Activated T-cell treated with anti-CD3 and anti-CD28 coated beads, Interleukin-2, amount 50 U/mL, for 1 hour (primary cell): ENCODE data around the gene RSRC1.
"Not testable (repeated sequence)": the region's sequence is repeated elsewhere in the genome, so short reads cannot be mapped to it uniquely, and the experiment has no call there.

ENCODE experiments used
- DNase-seq: peaks from one replicate; pipeline ENCODE4 v3.0.0-alpha.2; 2020

Gene RSRC1

DNA sequence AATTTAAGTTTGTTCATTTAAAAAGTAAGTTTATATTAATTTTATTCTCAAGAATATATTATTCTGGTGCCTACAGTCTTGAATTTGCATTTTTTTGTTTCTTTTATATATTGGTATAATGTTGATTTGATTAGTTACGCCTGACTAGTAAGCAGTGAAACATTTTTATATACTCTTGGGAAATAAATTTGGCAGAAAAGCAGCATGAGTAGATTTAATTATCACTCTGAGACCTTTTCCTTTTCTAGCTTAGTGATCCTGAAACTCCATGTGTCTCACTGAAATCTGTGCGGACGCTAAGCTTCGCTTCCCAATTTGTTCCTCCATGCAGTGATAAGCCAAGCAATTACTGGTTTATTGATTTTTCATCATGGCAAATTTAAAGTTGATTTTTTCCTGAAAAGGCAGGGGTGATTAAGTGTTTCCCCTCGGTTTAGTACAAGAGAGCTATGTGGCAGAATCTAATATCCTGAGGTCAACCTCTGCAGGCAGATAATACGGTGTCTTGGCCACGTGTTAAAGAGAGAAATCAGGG lies 373.9 kb downstream of the RSRC1 start:
- no peak for DNase-seq

GRCh38 chr3:158486200-158486599 lies 376.3 kb downstream of the RSRC1 start:
- no peak for DNase-seq

DNA sequence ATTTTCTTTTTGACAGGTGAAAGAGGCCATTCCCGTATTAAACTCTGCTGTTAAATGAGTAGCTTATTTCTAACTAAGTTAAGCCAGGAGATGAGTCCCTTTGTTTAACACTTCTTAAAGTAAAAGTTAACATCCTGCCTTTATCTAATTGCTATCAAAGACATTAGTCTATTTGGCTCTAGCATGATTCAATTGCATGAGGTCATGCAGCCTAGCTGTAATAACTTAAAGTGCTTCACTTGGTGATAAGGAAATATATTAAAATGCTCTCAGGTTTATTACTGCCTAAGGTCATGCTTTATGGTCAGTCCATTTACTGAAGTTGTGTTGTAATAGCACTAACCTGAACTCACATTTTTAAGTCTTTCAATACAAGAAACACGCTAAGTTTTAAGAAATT lies 378.8 kb downstream of the RSRC1 start:
- DNase-seq: no peak

GRCh38 chr3:158489181-158489580 lies 379.3 kb downstream of the RSRC1 start:
- DNase-seq: no peak

DNA sequence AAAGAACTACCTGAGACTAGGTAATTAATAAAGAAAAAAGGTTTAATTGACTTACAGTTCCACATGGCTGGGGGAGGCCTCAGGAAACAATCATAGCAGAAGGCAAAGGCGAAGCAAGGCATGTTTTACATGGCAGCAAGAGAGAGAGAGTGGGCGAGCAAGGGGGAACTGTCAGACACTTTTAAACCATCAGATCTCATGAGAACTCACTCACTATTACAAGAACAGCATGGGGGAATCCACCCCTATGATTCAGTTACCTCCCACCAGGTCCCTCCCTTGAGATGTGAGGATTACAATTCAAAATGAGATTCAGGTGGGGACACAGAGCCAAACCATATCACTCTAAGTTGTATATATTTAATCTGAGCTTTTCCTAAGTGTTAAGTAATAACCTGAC lies 382.1 kb downstream of the RSRC1 start:
- no peak for DNase-seq

GRCh38 chr3:158492685-158493084 lies 382.8 kb downstream of the RSRC1 start:
- no peak for DNase-seq

DNA sequence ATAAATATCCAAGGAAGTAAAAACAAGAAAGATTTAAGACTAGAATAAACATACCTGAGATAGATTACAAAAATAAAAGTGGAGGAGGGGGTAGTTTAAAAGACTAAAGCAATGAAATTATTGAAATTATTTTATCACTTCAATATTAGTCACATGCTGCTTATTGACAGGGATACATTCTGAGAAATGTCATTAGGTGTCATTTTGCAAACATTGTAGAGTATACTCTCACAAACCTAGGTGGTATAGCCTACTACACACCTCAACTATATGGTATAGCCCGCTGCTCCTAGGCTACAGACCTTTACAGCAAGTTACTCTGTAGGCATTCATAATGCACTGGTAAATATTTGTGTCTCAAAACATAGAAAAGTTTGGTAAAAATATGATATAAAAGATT lies 384.0 kb downstream of the RSRC1 start:
- no peak for DNase-seq

GRCh38 chr3:158494673-158495072 lies 384.8 kb downstream of the RSRC1 start:
- no peak for DNase-seq

- not testable (repeated sequence) for DNase-seq
These were observed 385.6 kb downstream of the RSRC1 start for GRCh38 chr3:158495398-158495902.

DNA sequence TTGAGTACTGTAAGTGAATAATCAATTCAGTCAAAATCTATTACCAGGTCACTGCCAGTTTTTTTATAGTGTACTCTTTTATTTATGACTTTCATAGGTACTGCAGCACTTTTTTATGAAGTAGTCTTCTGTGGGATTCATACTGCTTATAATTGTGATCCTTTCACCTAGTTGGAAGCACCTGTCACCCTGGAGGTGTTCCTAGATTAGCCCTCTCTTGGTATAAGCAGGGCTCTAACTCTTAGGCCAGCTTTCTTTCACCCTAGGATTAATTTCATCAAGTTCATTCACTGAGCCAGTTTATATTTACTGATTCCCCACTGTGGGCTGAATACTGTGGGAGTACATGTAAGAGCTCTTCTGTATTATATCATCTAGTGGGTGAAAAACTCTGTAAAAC lies 395.2 kb downstream of the RSRC1 start:
- no peak for DNase-seq

DNA sequence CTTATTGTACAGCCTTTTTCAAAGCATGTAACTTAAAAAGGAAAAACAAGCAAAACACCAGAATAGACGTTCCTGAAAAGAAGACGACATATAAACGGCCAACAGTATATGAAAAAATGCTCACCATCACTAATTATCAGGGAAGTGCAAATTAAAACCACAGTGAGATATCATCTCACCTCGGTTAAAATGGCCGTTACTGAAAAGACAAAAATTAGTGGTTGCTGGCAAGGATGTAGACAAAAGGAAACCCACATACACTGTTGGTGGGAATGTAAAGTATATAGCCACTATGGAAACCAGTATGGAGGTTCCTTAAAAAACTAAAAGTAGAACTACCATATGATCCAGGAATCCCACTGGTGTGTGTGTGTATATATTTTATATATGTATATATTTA lies 396.6 kb downstream of the RSRC1 start:
- no peak for DNase-seq

DNA sequence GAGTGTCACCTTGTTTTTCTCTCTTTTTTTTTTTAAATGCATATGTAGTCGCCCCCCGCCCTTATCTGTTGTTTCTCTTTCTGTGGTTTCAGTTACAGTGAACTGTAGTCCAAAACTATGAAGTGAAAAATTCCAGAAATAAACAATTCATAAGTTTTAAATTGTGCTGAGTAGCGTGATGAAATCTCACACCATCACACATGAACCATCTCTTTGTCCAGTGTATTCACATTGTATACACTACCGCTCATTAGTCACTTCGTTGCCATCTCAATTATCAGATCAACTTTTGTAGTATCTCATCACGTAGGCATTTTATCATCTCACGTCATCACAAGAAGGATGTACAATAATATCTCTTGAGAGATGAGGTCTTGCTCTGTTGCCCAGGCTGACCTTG lies 398.6 kb downstream of the RSRC1 start:
- no peak for DNase-seq

DNA sequence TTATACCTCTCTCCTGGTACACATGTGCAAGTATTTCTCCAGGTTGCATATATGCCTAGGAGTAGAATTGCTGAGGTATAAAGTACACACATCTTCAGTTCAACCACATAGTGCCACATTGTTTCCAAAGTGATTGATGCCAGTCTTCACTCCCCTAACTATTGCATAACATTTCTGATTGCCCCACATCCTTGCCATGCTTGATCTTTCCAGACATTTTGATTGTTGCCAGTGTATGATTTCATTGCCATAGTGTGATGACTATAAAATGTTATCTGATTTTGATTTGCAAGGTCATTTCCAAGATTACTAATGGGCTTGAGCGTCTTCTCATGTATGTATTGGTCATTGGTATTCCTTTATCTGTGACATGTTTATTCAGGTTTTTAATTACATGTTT lies 400.0 kb downstream of the RSRC1 start:
- DNase-seq: no peak

- not testable (repeated sequence) for DNase-seq
These were observed 406.8 kb downstream of the RSRC1 start for GRCh38 chr3:158516729-158517128.

DNA sequence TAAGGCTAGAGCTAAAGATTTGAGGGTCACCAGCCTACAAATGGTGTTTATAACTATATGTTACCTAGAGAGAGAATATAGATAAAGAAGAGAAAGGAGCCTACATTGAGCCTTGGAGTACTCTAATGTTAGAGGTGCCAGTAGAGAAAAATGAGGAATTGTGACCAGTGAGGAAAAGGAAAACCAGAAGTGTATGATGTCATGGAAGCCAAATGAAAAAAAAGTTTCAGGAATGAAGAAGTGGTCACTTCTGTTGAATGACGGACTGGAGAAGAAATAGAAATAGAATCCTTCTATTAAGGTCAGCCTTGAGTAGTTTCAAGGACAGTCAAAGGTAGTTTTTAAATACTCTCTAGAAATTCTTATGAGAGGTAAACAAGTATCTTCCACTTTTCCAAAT lies 409.9 kb downstream of the RSRC1 start:
- no peak for DNase-seq

GRCh38 chr3:158520433-158520832 lies 410.5 kb downstream of the RSRC1 start:
- DNase-seq: no peak

GRCh38 chr3:158522221-158523136 lies 412.6 kb downstream of the RSRC1 start:
- DNase-seq: no peak

DNA sequence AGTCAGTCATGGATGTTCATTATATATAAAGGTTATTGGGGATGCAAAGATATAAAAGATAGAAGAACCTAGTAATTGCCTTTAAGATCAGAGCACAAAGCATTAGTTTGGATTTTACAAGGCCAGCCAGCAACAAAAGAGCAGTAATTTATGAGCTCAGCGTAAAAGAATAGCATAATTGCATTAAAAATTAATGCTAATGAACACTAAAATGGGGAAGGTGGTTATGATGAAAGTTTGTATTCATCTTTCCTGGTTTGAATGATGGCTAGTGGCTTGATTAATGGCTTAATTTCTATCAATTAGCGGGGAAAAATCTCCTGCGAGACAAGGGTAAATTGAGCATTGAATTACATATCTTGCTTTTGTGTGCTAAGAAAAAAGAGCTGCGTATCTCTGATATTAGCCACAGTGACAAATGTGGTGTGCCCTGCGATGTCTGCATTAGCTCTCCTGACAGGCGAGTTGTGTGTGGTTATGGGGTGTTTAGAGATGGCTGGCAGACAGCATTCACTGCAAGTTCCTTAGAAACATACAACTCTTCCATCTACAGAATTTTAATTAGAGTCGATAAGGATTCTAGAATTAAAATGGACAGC lies 418.3 kb downstream of the RSRC1 start:
- no peak for DNase-seq

GRCh38 chr3:158531334-158531733 lies 421.4 kb downstream of the RSRC1 start:
- no peak for DNase-seq

- no peak for DNase-seq
These were observed 422.3 kb downstream of the RSRC1 start for GRCh38 chr3:158532099-158532734.

GRCh38 chr3:158535918-158536317 lies 426.0 kb downstream of the RSRC1 start:
- DNase-seq: no peak

DNA sequence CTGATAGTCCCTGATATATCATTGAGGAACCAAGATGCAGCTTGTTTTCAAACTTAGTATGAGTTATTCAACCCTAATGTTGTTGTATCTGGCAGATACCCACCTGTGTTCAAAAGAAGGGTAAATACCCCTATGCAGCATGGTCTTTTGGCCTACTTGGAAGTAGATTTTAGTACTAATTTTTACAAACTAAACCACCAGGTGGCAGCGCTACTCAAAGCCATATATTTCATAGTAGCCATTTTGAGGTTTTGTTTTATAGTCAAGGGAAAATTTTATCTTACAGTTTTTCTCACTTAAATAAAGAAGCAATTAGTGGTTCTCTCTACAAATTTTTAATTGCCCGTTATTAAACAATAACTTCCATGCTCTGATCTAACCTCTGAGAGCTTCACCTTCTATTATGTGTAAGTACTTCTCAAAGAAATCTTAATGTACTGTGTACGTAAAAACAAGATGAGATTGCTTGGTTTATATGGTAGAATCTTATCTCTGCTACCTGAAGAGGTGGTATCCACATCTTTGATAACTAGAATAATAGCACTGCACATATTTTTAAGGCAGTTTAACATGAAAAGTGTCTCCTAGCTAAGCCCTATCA lies 429.6 kb downstream of the RSRC1 start:
- peak; percentile 23 for DNase-seq

DNA sequence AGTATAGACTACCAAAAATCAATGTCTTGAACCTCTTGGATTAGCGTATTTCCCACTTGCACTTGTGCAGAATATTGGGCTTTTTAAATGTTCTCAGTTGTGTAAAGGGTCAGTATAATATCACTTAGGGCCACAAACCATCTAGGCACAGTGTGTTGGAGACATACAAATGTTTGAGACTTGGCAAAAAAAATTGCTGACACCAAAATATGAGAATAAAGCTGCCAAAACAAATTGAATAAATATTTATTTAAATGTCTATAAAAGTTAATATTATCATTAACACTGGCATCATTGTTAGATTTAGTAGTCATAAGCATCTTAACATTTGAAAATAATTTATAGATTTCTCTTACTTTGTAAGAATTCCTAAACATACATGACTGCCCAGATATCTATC lies 430.2 kb downstream of the RSRC1 start:
- no peak for DNase-seq
